HepG2 (cell line): Measurements from ENCODE around the gene CYRIA. TPM values are rescaled to one million over a fixed set of nuclear protein-coding genes. Genes with fewer than 3 reads are reported as not detected.

ENCODE experiments used
- ATAC-seq: fragments of 200-7000 bp; cut with Tn5 transposase; 3 replicates; pipeline ENCODE4 v1.9.1; 2020; ENCODE audit warnings: mild to moderate bottlenecking, moderate library complexity
- BruUV-seq: library from RNA; stranded (reverse); fragments of 400-500 nt; replicated peaks from 2 replicates; lab custom pipeline; 2021; lab: Mats Ljungman, UMichigan
- CTCF ChIA-PET: fragments of 300-600 bp; formaldehyde crosslinking; extraction: SDS; loops from one replicate; lab custom pipeline; 2021; ENCODE audit warnings: low total read pairs, inconsistent platforms, low intra/inter-chr PET ratio; lab: Yijun Ruan, JAX
- POLR2A ChIA-PET: fragments of 350-600 bp; sonication (Branson Sonifier 250); formaldehyde crosslinking; loops from one replicate; lab custom pipeline; 2020; ENCODE audit warnings: antibody characterized with exemption, inconsistent platforms; lab: Yijun Ruan, JAX
- DNase-seq: peaks from one replicate; pipeline ENCODE4 v3.0.0-alpha.2; 2015; ENCODE audit warnings: low spot score
- FAIRE-seq: peaks from 3 replicates; lab custom pipeline; 2011; peaks lifted over from hg19 to GRCh38; lab: Jason Lieb, UNC
- H2AFZ ChIP-seq: one replicate; pipeline ENCODE4 v1.6.1; 2011; ENCODE audit warnings: low read length, inconsistent platforms
- H3K27ac ChIP-seq: fragments of 300-600 bp; 3 replicates; pipeline ENCODE4 v1.8.0; 2011; ENCODE audit warnings: mixed run types, mild to moderate bottlenecking, mixed read lengths, low read length, inconsistent platforms; ENCODE audit not compliant: insufficient read depth; ENCODE audit errors: extremely low read length
- H3K27me3 ChIP-seq, 2 experiments: fragments of 200-600 bp in 1 of 2; 2 replicates in 1 of 2; 3 replicates in 1 of 2; pipeline versions ENCODE4 v1.6.0 to v1.8.0; 2011; ENCODE audit warnings: low read length in 2 of 2, mild to moderate bottlenecking in 2 of 2, moderate library complexity in 2 of 2, inconsistent platforms in 1 of 2; ENCODE audit not compliant: insufficient read depth in 2 of 2, control insufficient read depth in 1 of 2
- H3K36me3 ChIP-seq, 2 experiments: fragments of 200-600 bp in 1 of 2; replicated peaks in 1 of 2; 2 replicates in 1 of 2; 3 replicates in 1 of 2; pipeline versions ENCODE4 v1.5.1 to v1.8.0; 2011; ENCODE audit warnings: low read length in 2 of 2, inconsistent platforms in 1 of 2; ENCODE audit not compliant: insufficient read depth in 2 of 2, control insufficient read depth in 1 of 2
- H3K4me1 ChIP-seq: 2 replicates; pipeline ENCODE4 v1.5.1; 2012; ENCODE audit warnings: low read length, inconsistent platforms; ENCODE audit not compliant: insufficient read depth
- H3K4me2 ChIP-seq: 2 replicates; pipeline ENCODE4 v1.6.0; 2011; ENCODE audit warnings: low read depth, low read length, inconsistent platforms
- H3K4me3 ChIP-seq, 3 experiments: fragments of 200-600 bp in 1 of 3; sonication (generic), shearing (Covaris generic) in 1 of 3; replicated peaks in 1 of 3; 2 replicates each; pipeline ENCODE4 v1.5.1; 2011 to 2016; ENCODE audit warnings: low read length in 3 of 3, inconsistent platforms in 2 of 3, low read depth in 2 of 3, mild to moderate bottlenecking in 2 of 3, control low read depth in 1 of 3, mixed read lengths in 1 of 3; ENCODE audit not compliant: insufficient read depth in 1 of 3
- H3K79me2 ChIP-seq: one replicate; pipeline ENCODE4 v1.6.1; 2011; ENCODE audit warnings: low read length, inconsistent platforms; ENCODE audit not compliant: insufficient read depth
- H3K9ac ChIP-seq: 2 replicates; pipeline ENCODE4 v1.6.0; 2011; ENCODE audit warnings: mild to moderate bottlenecking, low read depth, low read length, inconsistent platforms; ENCODE audit not compliant: insufficient read depth
- H3K9me3 ChIP-seq: 2 replicates; pipeline ENCODE4 v1.5.1; 2012; ENCODE audit warnings: mild to moderate bottlenecking, low read length
- H4K20me1 ChIP-seq: 2 replicates; pipeline ENCODE4 v1.6.0; 2011; ENCODE audit warnings: inconsistent platforms, mild to moderate bottlenecking, low read length, moderate library complexity; ENCODE audit not compliant: insufficient read depth
- RAD51 ChIP-seq: fragments of 450-650 bp; IDR thresholded peaks from 2 replicates; pipeline ENCODE4 v1.6.1; 2016; ENCODE audit warnings: borderline replicate concordance
- TAF1 ChIP-seq: sonication (generic); formaldehyde crosslinking; IDR thresholded peaks from 2 replicates; pipeline ENCODE4 v1.4.0; 2020; ENCODE audit warnings: missing genetic modification reagents
- ZNF556 ChIP-seq: sonication (generic); formaldehyde crosslinking; IDR thresholded peaks from 2 replicates; pipeline ENCODE4 v1.4.0; 2020; ENCODE audit warnings: mild to moderate bottlenecking, missing genetic modification reagents, borderline replicate concordance
- WGBS: methylation state at CpG from one replicate; pipeline ENCODE4 v1.1.6; 2017; ENCODE audit warnings: low lambda C conversion rate; 5-methylcytosine and 5-hydroxymethylcytosine counted together
- in situ Hi-C: cut with HindIII; loops from 2 replicates; pipeline ENCODE4 v1.10.0; 2017; ENCODE audit warnings: low pct_unique_long_range_greater_than_20kb; ENCODE audit not compliant: extremely low pct_ligation_motif_present
- intact Hi-C: fragments of 100-400 bp; cut with micrococcal nuclease; formaldehyde crosslinking; loops from one replicate; pipeline ENCODE4 v1.10.0; 2022; ENCODE audit not compliant: unreplicated experiment
- polyA plus RNA-seq, 8 experiments: library from polyadenylated mRNA; depleted of rRNA in 3 of 8; stranded (reverse) in 7 of 8; unstranded in 1 of 8; fragments of >200 nt; fragmentation: Illumina TruSeq in 4 of 8; extraction: Trizol in 4 of 8; gene quantifications; 2 replicates each; pipeline versions ENCODE4 v1.2.1 to v1.2.3, GENCODE V29; 2011 to 2016; ENCODE audit warnings: low read depth in 4 of 8, missing spikeins in 1 of 8, mixed read lengths in 1 of 8; ENCODE audit not compliant: insufficient read depth in 1 of 8
- total RNA-seq, 5 experiments: library from RNA; depleted of rRNA; stranded (reverse); fragments of >200 nt; fragmentation: Illumina TruSeq; extraction: Trizol; gene quantifications; 2 replicates each; pipeline ENCODE4 v1.2.3, GENCODE V29; 2016; ENCODE audit warnings: low read depth in 1 of 5
- TF ChIP-seq, protein P1 (sequence below), 2 experiments: sonication (generic) in 1 of 2; formaldehyde crosslinking in 1 of 2; IDR thresholded peaks; 2 replicates each; pipeline versions ENCODE4 v1.5.1 to v1.6.1; 2011 to 2020; ENCODE audit warnings: borderline replicate concordance in 1 of 2, low read depth in 1 of 2, low read length in 1 of 2, mild to moderate bottlenecking in 1 of 2, missing genetic modification reagents in 1 of 2, moderate library complexity in 1 of 2

Gene CYRIA
- total and polyA plus RNA-seq, 2 of the 13 experiments (the other 11 are each of a cell fraction or from before 2014, with no cell fraction given), result 0.09 TPM; not detected in 1

GRCh38 chr2:16619576-16620245 is 45.9 kb downstream of the CYRIA start:
- ChIA-PET POLR2A (no interaction called here), CTCF (no interaction called here)
- H3K36me3 ChIP-seq, result no peaks in the 10 kb centered on the region
- intact Hi-C loops (no loop called here), in situ Hi-C loops (no loop called here)
- H3K9ac ChIP-seq, result no peak overlapping the region
- H3K4me3 ChIP-seq, result no peak overlapping the region
- ATAC-seq (no peak), DNase-seq (no peak), FAIRE-seq (no peak)
- no TSS peak for BruUV-seq
- H4K20me1 ChIP-seq, result no peaks in the 10 kb centered on the region
- H3K4me1 ChIP-seq, result no peaks in the 10 kb centered on the region
- no peak overlapping the region for H2AFZ ChIP-seq
- no peak overlapping the region for H3K27ac ChIP-seq
- TF ChIP-seq RAD51 (peak; percentile 86), TAF1 (CRISPR knock-in tag) (no peak), ZNF556 (CRISPR knock-in tag) (no peak)
- TF ChIP-seq, protein P1, sequence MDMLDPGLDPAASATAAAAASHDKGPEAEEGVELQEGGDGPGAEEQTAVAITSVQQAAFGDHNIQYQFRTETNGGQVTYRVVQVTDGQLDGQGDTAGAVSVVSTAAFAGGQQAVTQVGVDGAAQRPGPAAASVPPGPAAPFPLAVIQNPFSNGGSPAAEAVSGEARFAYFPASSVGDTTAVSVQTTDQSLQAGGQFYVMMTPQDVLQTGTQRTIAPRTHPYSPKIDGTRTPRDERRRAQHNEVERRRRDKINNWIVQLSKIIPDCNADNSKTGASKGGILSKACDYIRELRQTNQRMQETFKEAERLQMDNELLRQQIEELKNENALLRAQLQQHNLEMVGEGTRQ (IDR thresholded peaks at IDR 0.05; ENCODE audit: low read depth, low read length), result peak; percentile 62; the same call in 1 of the 2 replicates
- TF ChIP-seq, protein P1 (CRISPR knock-in tag; IDR thresholded peaks at IDR 0.05; ENCODE audit: borderline replicate concordance), result no peak
- no peaks in the 10 kb centered on the region for H3K9me3 ChIP-seq
- H3K79me2 ChIP-seq, result no peaks in the 10 kb centered on the region
- no peaks in the 10 kb centered on the region; a peak in 3 of 5 replicates for H3K27me3 ChIP-seq
- 19% methylated on average over 5 of the region's 5 CpGs for WGBS
- no peak overlapping the region for H3K4me2 ChIP-seq
